Right renal cortex interstitium (tissue), 3 donors: ENCODE results near the gene FCHSD1. TPM values are rescaled to one million over a fixed set of nuclear protein-coding genes. Genes with fewer than 3 reads are reported as not detected.

ENCODE experiments used
- polyA plus RNA-seq, 3 donors: library from polyadenylated mRNA; unstranded; fragments of 120-200 nt; gene quantifications; one replicate each; pipeline ENCODE4 v1.2.1, GENCODE V29; 2013; ENCODE audit not compliant: insufficient read length in 3 of 3

The FCHSD1 gene
- polyA plus RNA-seq, 3 donors, result 10.1 to 12.2 (median 11.6) TPM

Other genes with a start within 250 kb of the FCHSD1 start
- 1 to 10 TPM; 4.9 to 6.0 (median 5.3) TPM for gene PCDHGA9, start 248.6 kb downstream of the FCHSD1 start, polyA plus RNA-seq
- gene PCDHGB6, start 243.4 kb downstream of the FCHSD1 start, polyA plus RNA-seq, result 1 to 10 TPM; 6.6 to 8.2 (median 6.8) TPM
- 1 to 10 TPM; 3.1 to 3.5 (median 3.2) TPM for gene PCDHGA10, start 238.4 kb downstream of the FCHSD1 start, polyA plus RNA-seq
- 10 to 100 TPM; 12.4 to 16.9 (median 14.0) TPM for gene PCDHGB7, start 233.7 kb downstream of the FCHSD1 start, polyA plus RNA-seq
- gene PCDHGA11, start 230.4 kb downstream of the FCHSD1 start, polyA plus RNA-seq, result 1 to 10 TPM; 4.4 to 4.7 (median 4.7) TPM
- gene PCDHGA12, start 220.9 kb downstream of the FCHSD1 start, polyA plus RNA-seq, result 1 to 10 TPM in 2 of 3 donors, under 1 TPM in 1; 0.94 to 1.4 (median 1.3) TPM
- 100 to 1,000 TPM; 103 to 113 (median 107) TPM for gene PCDHGC3, start 175.5 kb downstream of the FCHSD1 start, polyA plus RNA-seq
- 1 to 10 TPM; 2.4 to 2.9 (median 2.9) TPM for gene PCDHGC4, start 166.4 kb downstream of the FCHSD1 start, polyA plus RNA-seq
- gene PCDHGC5, start 162.3 kb downstream of the FCHSD1 start, polyA plus RNA-seq, result under 1 TPM; 0.27 to 0.32 (median 0.29) TPM
- gene DIAPH1, start 32.4 kb downstream of the FCHSD1 start, polyA plus RNA-seq, result 10 to 100 TPM; 74.8 to 81.9 (median 79.7) TPM
- gene HDAC3, start 14.6 kb downstream of the FCHSD1 start, polyA plus RNA-seq, result 100 to 1,000 TPM in 1 of 3 donors, 10 to 100 TPM in 2; 95.4 to 100 (median 96.6) TPM
- 1 to 10 TPM in 1 of 3 donors, under 1 TPM in 2; 0.64 to 1.1 (median 0.78) TPM for gene RELL2, start 14.4 kb downstream of the FCHSD1 start, polyA plus RNA-seq
- 10 to 100 TPM; 15.9 to 18.9 (median 17.1) TPM for gene ARAP3, start 30.8 kb upstream of the FCHSD1 start, polyA plus RNA-seq
- gene PCDH1, start 227.0 kb upstream of the FCHSD1 start, polyA plus RNA-seq, result 10 to 100 TPM; 26.6 to 27.6 (median 26.6) TPM